AG10803 (cell line): ENCODE data around the gene CIAO2A.

Source experiments
- DNase-seq: peaks from one replicate; pipeline ENCODE4 v3.0.0; 2010; ENCODE audit warnings: low read depth
- H3K4me3 ChIP-seq: 2 replicates; pipeline ENCODE4 v1.5.1; 2011; ENCODE audit warnings: mild to moderate bottlenecking, low read length, control low read depth
- TF ChIP-seq, protein P1 (sequence below): conservative IDR thresholded peaks from 2 replicates; pipeline ENCODE4 v1.5.1; 2011; ENCODE audit warnings: mild to moderate bottlenecking, low read length, control low read depth, inconsistent platforms

Gene CIAO2A

DNA sequence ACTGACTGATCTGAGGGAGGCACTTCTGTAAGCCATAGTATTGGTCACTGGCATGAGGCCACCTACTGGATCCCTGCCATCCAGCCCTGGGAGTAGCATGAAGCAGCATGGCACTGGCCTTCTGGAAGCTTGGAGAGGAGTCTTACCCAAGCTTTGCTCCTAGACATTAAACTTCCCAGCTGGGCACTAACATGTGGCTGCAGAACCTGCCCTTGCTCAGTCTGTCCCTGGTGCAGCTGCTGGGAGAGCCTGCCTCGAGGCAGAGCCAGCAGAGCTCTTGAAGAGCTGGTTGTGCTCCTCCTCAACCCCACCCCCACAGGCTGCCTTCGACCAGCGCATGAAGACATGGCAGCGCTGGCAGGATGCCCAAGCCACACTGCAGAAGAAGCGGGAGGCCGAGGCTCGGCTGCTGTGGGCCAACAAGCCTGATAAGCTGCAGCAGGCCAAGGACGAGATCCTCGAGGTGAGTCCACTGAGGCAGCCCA is 40.7 kb upstream of the CIAO2A start:
- TF ChIP-seq, protein P1, sequence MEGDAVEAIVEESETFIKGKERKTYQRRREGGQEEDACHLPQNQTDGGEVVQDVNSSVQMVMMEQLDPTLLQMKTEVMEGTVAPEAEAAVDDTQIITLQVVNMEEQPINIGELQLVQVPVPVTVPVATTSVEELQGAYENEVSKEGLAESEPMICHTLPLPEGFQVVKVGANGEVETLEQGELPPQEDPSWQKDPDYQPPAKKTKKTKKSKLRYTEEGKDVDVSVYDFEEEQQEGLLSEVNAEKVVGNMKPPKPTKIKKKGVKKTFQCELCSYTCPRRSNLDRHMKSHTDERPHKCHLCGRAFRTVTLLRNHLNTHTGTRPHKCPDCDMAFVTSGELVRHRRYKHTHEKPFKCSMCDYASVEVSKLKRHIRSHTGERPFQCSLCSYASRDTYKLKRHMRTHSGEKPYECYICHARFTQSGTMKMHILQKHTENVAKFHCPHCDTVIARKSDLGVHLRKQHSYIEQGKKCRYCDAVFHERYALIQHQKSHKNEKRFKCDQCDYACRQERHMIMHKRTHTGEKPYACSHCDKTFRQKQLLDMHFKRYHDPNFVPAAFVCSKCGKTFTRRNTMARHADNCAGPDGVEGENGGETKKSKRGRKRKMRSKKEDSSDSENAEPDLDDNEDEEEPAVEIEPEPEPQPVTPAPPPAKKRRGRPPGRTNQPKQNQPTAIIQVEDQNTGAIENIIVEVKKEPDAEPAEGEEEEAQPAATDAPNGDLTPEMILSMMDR: no peak
- peak; percentile 39 for DNase-seq
- H3K4me3 ChIP-seq: no peak overlapping the region

DNA sequence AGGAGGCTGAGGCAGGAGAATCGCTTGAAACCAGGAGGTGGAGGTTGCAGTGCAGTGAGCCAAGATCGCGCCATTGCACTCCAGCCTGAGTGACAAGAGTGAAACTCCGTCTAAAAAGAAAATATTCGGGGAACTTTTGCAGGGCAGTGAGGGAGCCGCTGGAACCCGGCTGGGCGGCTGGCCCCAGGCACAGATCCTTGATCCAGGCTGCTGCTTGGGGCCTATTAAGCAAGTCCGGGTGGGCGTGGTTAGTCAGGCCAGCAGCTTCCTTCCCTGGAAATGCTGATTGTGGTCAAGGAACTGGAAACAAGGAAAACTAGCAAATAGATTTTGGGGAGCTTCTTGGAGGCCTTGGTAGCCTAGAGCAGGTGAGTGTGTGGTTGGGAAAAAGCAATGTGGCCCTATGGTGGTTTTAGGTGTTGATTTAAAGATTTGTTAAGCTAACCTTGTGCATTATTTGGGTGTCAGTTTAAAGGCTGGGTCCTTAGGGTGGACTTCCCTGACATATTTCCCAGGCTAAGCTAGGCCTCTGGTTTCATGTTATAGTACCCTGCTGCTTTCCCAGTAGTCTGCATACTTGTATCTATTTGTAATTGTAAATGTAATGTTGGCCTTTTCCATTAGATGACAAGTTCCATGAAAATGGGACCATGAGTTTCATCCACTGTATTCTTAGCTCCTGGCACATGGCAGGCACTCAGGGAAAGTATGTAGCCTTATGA is 40.1 kb upstream of the CIAO2A start:
- DNase-seq: no peak
- TF ChIP-seq, protein P1: no peak
- H3K4me3 ChIP-seq: no peak overlapping the region

DNA sequence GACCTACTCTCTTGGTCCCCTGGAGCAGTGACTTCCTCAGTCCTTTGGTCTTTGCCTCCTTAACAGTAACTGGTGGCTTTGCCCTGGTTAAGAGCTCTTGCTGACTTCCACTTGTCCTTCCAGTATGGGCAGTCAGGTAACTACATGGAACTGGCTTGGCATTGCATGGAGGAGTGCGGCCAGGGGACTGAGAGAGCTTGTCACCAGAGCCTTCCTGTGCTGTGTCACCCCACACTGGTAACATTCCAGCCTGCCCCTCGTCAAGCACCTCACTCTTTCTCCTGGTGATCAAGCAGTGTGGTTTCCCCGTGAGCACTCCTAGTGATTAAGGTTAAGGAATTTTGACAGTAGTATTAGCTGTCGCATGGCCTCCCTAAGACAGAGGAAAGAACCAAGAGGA is 38.6 kb upstream of the CIAO2A start:
- no peak overlapping the region for H3K4me3 ChIP-seq
- no peak for DNase-seq
- TF ChIP-seq, protein P1: no peak

DNA sequence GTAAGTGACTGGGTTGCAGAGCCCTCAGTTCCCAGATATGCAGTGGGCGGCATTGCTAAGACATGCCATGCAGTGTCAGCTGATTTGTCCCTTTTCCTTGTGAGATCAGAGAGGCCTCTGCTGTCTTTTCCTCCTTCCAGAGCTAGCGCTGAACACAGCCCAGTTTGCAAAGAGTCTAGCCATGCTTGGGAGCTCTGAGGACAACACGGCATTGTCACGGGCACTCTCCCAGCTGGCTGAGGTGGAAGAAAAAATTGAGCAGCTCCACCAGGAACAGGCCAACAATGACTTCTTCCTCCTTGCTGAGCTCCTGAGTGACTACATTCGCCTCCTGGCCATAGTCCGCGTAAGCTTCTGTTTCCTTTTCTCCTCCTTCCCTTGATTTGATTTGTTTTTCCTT is 37.9 kb upstream of the CIAO2A start:
- TF ChIP-seq, protein P1: no peak
- H3K4me3 ChIP-seq: no peak overlapping the region
- no peak for DNase-seq

DNA sequence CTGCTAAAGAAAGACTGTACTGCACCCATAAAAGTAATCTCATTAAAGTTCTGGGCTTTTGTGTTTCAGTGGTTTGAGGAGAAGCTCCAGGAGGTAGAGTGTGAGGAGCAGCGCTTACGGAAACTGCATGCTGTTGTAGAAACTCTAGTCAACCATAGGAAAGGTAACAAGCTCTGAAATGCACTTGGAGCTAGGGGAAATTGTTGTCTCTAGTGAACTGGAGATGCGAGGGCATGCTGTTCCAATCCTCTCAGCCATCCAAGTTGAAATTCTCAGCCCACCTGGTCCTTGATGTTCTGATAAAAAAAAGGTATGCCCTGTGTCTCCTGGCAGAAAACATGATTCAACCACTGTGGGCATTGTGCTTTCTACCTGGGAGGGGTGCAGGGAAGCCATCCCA is 36.5 kb upstream of the CIAO2A start:
- TF ChIP-seq, protein P1: no peak
- no peak overlapping the region for H3K4me3 ChIP-seq
- DNase-seq: no peak

DNA sequence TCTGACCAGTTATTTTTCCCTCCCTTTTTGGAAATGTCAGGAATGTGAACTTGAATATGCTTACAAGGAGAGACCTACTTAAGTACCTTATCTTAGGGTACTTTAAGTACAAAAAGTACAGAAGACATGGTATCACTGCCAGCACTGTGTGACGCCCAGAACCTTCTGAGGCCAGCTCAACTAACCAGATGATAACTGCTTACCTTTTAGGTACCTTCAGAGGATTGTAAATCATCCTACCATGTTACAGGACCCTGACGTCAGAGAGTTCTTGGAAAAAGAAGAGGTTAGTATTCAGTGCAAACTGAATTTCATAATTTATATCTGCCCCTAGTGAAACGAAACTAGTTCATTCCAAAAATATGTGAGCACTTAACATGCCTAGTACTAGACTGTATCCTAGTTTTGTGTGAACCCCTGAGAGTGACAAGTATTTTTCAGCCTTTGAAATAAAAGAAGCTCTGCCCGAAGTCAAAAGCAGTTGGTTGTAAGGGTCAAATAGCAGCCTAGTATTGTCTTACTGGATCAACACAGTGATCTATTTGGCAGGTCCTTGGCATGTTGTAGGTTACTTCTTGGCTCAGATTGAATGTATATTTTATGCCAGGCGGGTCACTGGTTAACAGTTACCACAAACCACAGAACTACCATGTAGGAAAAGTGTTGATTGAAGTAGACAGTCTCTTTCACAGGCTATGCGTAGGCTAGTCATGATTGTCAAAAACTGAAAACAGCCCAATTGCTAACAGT is 34.1 kb upstream of the CIAO2A start:
- TF ChIP-seq, protein P1: no peak
- DNase-seq: no peak
- H3K4me3 ChIP-seq: no peak overlapping the region

DNA sequence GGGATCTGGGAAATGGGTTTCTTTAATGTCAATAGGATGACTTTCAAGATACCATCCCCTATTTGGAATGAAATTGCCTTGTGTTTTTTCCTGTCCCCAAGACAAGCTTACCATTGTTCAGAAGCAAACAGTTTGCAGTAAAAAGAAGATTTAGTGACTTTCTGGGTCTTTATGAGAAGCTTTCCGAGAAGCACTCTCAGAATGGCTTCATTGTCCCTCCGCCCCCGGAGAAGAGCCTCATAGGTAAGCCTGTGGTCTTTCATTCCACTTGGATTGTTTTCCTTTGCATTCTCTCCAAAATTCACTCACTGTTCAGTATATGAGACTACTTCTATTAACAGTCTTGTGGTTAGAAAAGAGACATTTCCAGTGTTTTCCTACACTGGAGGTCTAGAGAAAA is 32.3 kb upstream of the CIAO2A start:
- TF ChIP-seq, protein P1: no peak
- H3K4me3 ChIP-seq: no peak overlapping the region
- DNase-seq: no peak
